ENCODE measurements around the gene NPHP4. TPM values are rescaled to one million over a fixed set of nuclear protein-coding genes. Genes with fewer than 3 reads are reported as not detected.
A peak's percentile ranks its signal among the peaks of the same experiment; 100 is the strongest.

Gene NPHP4
- total RNA-seq (2014; rRNA removed; shearing (Covaris generic)): 1.9 and 3.5 TPM in 2 replicates

GRCh38 chr1:5992026-5992813 is at the start of gene NPHP4:
TSS of gene NPHP4 (minus strand) at chr1:5992425. CDS start at chr1:5986289, 6,136 bp downstream.
- DNase-seq (ENCODE audit: low spot score): peak; percentile 94

GRCh38 chr1:6041432-6042062 is 49.3 kb upstream of the NPHP4 start:
- no peak for DNase-seq (ENCODE audit: low spot score)

GRCh38 chr1:6040861-6041415 is 48.7 kb upstream of the NPHP4 start:
- no peak for DNase-seq (ENCODE audit: low spot score)

GRCh38 chr1:6040444-6040843 is 48.2 kb upstream of the NPHP4 start:
- no peak for DNase-seq (ENCODE audit: low spot score)

- no peak for DNase-seq (ENCODE audit: low spot score)
Observed at GRCh38 chr1:6039031-6039430, 46.8 kb upstream of the NPHP4 start.

GRCh38 chr1:6038603-6039002 is 46.4 kb upstream of the NPHP4 start:
- no peak for DNase-seq (ENCODE audit: low spot score)

- peak; percentile 55 for DNase-seq (ENCODE audit: low spot score)
Observed at GRCh38 chr1:6037338-6037762, 45.1 kb upstream of the NPHP4 start.

- DNase-seq (ENCODE audit: low spot score): no peak
Observed at GRCh38 chr1:6035719-6036118, 43.5 kb upstream of the NPHP4 start.

GRCh38 chr1:6035303-6035702 is 43.1 kb upstream of the NPHP4 start:
- DNase-seq (ENCODE audit: low spot score): no peak

GRCh38 chr1:6034750-6035096 is 42.5 kb upstream of the NPHP4 start:
- no peak for DNase-seq (ENCODE audit: low spot score)

- no peak for DNase-seq (ENCODE audit: low spot score)
Observed at GRCh38 chr1:6033986-6034749, 41.9 kb upstream of the NPHP4 start.

- DNase-seq (ENCODE audit: low spot score): no peak
Observed at GRCh38 chr1:6033124-6033523, 40.9 kb upstream of the NPHP4 start.

GRCh38 chr1:6030547-6031261 is 38.5 kb upstream of the NPHP4 start:
- DNase-seq (ENCODE audit: low spot score): no peak

GRCh38 chr1:6030132-6030531 is 37.9 kb upstream of the NPHP4 start:
- no peak for DNase-seq (ENCODE audit: low spot score)

GRCh38 chr1:6029351-6029750 is 37.1 kb upstream of the NPHP4 start:
- DNase-seq (ENCODE audit: low spot score): no peak

- DNase-seq (ENCODE audit: low spot score): no peak
Observed at GRCh38 chr1:6028042-6028850, 36.0 kb upstream of the NPHP4 start.

- DNase-seq (ENCODE audit: low spot score): no peak
Observed at GRCh38 chr1:6027591-6027990, 35.4 kb upstream of the NPHP4 start.

- peak; percentile 14 for DNase-seq (ENCODE audit: low spot score)
Observed at GRCh38 chr1:6026095-6026809, 34.0 kb upstream of the NPHP4 start.

- DNase-seq (ENCODE audit: low spot score): peak; percentile 51
Observed at GRCh38 chr1:6025269-6026094, 33.3 kb upstream of the NPHP4 start.
